Testis (tissue), 2 donors: Measurements from ENCODE around the gene MXRA8.

Experiments
- CTCF ChIP-seq, 3 experiments: fragments of 450-650 bp in 2 of 3; fragments of 200-600 bp in 1 of 3; sonication (generic) in 1 of 3; IDR thresholded peaks; one replicate each; pipeline ENCODE4 v1.5.1; 2016 to 2019; ENCODE audit warnings: antibody characterized with exemption in 3 of 3, mild to moderate bottlenecking in 2 of 3, moderate library complexity in 1 of 3
- POLR2A ChIP-seq: fragments of 450-650 bp; IDR thresholded peaks from one replicate; pipeline ENCODE4 v1.6.1; 2017; ENCODE audit warnings: antibody characterized with exemption, mild to moderate bottlenecking, moderate library complexity

GRCh38 chr1:1395166-1395565 lies 36.8 kb upstream of the MXRA8 start:
- TF ChIP-seq CTCF (IDR thresholded peaks at IDR 0.05) (no peak), POLR2A (no peak)
